ENCODE data around the gene HDGF.

GRCh38 chr1:156795787-156796186 lies 44.3 kb upstream of the HDGF start:
- TF ChIP-seq CTCF (conservative IDR thresholded peaks at IDR 0.05) = no peak
- TF ChIP-seq ZFX (IDR thresholded peaks at IDR 0.05) = no peak
